ENCODE results near the gene HOXA5. TPM values are rescaled to one million over a fixed set of nuclear protein-coding genes. Genes with fewer than 3 reads are reported as not detected.

HOXA5 gene
- total and polyA plus RNA-seq, 10 of the 15 experiments (the other 5 are each of a cell fraction or from before 2014, with no cell fraction given): 0.05 to 0.13 TPM; not detected in 8

DNA sequence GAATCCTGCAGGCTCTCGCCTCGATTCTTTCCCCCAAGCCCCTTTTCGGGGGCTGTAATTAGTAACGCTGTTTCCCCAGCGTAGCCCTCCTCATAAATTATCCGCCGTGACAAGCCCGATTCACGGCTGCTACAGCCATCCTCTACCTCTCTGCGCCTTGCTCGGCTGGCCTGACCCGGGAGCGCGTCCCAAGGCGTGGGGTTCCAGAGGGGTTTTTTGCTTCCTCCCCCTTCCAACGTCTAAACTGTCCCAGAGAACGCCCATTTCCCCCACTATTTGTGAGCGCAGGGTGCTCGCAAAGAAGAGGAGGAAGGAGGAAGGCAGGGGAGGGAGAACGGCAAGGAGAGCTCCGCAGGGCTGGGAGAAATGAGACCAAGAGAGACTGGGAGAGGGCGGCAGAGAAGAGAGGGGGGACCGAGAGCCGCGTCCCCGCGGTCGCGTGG is 880 bp downstream of the HOXA5 start:
- Histone ChIP-seq H3K4me3 (no peak overlapping the region), H3K27ac (ENCODE audit: control insufficient read depth, insufficient read depth) (no peak overlapping the region), H3K36me3 (ENCODE audit: control insufficient read depth in 2 of 2, insufficient read depth in 2 of 2, low read length in 1 of 2) (no peaks in the 10 kb centered on the region), H4K20me1 (ENCODE audit: control insufficient read depth, insufficient read depth) (no peaks in the 10 kb centered on the region), H3K79me2 (ENCODE audit: control insufficient read depth, insufficient read depth, low read length) (no peaks in the 10 kb centered on the region), H3K9me3 (replicated peaks; ENCODE audit: control insufficient read depth, insufficient read depth, low read length) (no peaks in the 10 kb centered on the region; the same call in 2 of the 3 replicates), H2AFZ (ENCODE audit: control insufficient read depth, low read depth, low read length) (no peak overlapping the region), H3K4me2 (ENCODE audit: control insufficient read depth, insufficient read depth) (0 out of 2 replicates have a peak overlapping the region, but pooled peaks have one; percentile 3), H3K27me3 (replicated peaks in 1 of 2; ENCODE audit: control insufficient read depth in 2 of 2, insufficient read depth in 2 of 2, low read length in 1 of 2) (peaks cover 5 to 8% of the 10 kb centered on the region in 2 experiments; a peak in 3 of 4 replicates), H3K9ac (ENCODE audit: control insufficient read depth, insufficient read depth, low read length) (no peak overlapping the region), H3K4me1 (ENCODE audit: control insufficient read depth, insufficient read depth, low read length) (no peaks in the 10 kb centered on the region)
- in situ Hi-C loops (cut with MboI): no loop called here
- intact Hi-C loops (cut with micrococcal nuclease; ENCODE audit: unreplicated experiment): no loop called here
- CTCF ChIA-PET: no interaction called here
- ATAC-seq (no peak), DNase-seq (ENCODE audit: low read depth, low spot score) (no peak), FAIRE-seq (no peak)
- RAD21 ChIA-PET (ENCODE audit: unreplicated experiment): no interaction called here
- POLR2A ChIA-PET: no interaction called here
- SMC1A ChIA-PET (ENCODE audit: uncharacterized antibody, unreplicated experiment): no interaction called here
- 56% methylated on average over 28 of the region's 29 CpGs for WGBS (ENCODE audit: insufficient coverage, insufficient replicate concordance, low lambda C conversion rate, missing lambda C conversion rate)
- BruUV-seq (replicated peaks): no TSS peak
- TF ChIP-seq JUND (IDR thresholded peaks at IDR 0.05; ENCODE audit: low read depth, low read length) (no peak), EZH2 (IDR thresholded peaks at IDR 0.05; ENCODE audit: borderline replicate concordance, control insufficient read depth, low read depth, low read length) (no peak), GATAD2B (conservative IDR thresholded peaks at IDR 0.05; ENCODE audit: low read depth) (no peak), ZNF622 (IDR thresholded peaks at IDR 0.05) (no peak), MEF2A (IDR thresholded peaks at IDR 0.05; ENCODE audit: insufficient read depth, low read depth, low read length) (no peak), ZBED1 (IDR thresholded peaks at IDR 0.05; ENCODE audit: borderline replicate concordance) (no peak), RCOR1 (conservative IDR thresholded peaks at IDR 0.05; ENCODE audit: low read depth, low read length) (no peak), PAX5 (IDR thresholded peaks at IDR 0.05; ENCODE audit: borderline replicate concordance, low read depth, low read length) (no peak), TCF12 (IDR thresholded peaks at IDR 0.05; ENCODE audit: low read depth, low read length) (no peak), PML (IDR thresholded peaks at IDR 0.05; ENCODE audit: low read length) (no peak), BMI1 (IDR thresholded peaks at IDR 0.05; ENCODE audit: borderline replicate concordance) (no peak), FOS (IDR thresholded peaks at IDR 0.05; ENCODE audit: borderline replicate concordance, extremely low read depth, insufficient read length) (no peak), NFYB (IDR thresholded peaks at IDR 0.05; ENCODE audit: insufficient read depth, low read depth, low read length) (no peak), NFXL1 (IDR thresholded peaks at IDR 0.05; ENCODE audit: borderline replicate concordance) (no peak), ASH2L (IDR thresholded peaks at IDR 0.05; ENCODE audit: borderline replicate concordance, low read depth) (no peak)
- TF ChIP-seq, protein P1, sequence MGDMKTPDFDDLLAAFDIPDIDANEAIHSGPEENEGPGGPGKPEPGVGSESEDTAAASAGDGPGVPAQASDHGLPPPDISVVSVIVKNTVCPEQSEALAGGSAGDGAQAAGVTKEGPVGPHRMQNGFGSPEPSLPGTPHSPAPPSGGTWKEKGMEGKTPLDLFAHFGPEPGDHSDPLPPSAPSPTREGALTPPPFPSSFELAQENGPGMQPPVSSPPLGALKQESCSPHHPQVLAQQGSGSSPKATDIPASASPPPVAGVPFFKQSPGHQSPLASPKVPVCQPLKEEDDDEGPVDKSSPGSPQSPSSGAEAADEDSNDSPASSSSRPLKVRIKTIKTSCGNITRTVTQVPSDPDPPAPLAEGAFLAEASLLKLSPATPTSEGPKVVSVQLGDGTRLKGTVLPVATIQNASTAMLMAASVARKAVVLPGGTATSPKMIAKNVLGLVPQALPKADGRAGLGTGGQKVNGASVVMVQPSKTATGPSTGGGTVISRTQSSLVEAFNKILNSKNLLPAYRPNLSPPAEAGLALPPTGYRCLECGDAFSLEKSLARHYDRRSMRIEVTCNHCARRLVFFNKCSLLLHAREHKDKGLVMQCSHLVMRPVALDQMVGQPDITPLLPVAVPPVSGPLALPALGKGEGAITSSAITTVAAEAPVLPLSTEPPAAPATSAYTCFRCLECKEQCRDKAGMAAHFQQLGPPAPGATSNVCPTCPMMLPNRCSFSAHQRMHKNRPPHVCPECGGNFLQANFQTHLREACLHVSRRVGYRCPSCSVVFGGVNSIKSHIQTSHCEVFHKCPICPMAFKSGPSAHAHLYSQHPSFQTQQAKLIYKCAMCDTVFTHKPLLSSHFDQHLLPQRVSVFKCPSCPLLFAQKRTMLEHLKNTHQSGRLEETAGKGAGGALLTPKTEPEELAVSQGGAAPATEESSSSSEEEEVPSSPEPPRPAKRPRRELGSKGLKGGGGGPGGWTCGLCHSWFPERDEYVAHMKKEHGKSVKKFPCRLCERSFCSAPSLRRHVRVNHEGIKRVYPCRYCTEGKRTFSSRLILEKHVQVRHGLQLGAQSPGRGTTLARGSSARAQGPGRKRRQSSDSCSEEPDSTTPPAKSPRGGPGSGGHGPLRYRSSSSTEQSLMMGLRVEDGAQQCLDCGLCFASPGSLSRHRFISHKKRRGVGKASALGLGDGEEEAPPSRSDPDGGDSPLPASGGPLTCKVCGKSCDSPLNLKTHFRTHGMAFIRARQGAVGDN (IDR thresholded peaks at IDR 0.05): no peak
- TF ChIP-seq, protein P2, sequence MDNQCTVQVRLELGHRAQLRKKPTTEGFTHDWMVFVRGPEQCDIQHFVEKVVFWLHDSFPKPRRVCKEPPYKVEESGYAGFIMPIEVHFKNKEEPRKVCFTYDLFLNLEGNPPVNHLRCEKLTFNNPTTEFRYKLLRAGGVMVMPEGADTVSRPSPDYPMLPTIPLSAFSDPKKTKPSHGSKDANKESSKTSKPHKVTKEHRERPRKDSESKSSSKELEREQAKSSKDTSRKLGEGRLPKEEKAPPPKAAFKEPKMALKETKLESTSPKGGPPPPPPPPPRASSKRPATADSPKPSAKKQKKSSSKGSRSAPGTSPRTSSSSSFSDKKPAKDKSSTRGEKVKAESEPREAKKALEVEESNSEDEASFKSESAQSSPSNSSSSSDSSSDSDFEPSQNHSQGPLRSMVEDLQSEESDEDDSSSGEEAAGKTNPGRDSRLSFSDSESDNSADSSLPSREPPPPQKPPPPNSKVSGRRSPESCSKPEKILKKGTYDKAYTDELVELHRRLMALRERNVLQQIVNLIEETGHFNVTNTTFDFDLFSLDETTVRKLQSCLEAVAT (IDR thresholded peaks at IDR 0.05): no peak
- TF ChIP-seq, protein P3, sequence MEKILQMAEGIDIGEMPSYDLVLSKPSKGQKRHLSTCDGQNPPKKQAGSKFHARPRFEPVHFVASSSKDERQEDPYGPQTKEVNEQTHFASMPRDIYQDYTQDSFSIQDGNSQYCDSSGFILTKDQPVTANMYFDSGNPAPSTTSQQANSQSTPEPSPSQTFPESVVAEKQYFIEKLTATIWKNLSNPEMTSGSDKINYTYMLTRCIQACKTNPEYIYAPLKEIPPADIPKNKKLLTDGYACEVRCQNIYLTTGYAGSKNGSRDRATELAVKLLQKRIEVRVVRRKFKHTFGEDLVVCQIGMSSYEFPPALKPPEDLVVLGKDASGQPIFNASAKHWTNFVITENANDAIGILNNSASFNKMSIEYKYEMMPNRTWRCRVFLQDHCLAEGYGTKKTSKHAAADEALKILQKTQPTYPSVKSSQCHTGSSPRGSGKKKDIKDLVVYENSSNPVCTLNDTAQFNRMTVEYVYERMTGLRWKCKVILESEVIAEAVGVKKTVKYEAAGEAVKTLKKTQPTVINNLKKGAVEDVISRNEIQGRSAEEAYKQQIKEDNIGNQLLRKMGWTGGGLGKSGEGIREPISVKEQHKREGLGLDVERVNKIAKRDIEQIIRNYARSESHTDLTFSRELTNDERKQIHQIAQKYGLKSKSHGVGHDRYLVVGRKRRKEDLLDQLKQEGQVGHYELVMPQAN (conservative IDR thresholded peaks at IDR 0.05): no peak
